ENCODE measurements around the gene USP31. TPM values are rescaled to one million over a fixed set of nuclear protein-coding genes. Genes with fewer than 3 reads are reported as not detected.

Gene USP31
- total RNA-seq, 1 experiment from 2014 or later, result 16.1 TPM

DNA sequence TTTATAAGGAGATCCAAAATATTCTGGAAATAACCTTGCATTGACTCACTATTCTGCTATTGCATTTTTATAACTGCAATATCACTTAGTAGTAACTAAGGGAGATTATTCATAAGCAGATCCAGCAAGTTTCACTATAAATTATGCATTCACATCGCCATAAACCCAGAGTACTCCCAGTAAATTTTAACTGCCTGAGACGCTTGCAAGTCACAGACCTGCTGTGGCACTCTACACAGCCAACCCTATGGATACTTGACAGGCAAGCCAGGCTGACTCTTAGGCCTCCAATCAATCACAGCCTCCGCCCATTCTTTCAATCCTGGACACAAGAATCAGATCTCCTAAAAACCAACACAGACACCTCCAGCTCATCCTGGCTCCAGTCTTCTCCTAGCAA, 28.2 kb downstream of the USP31 start:
- H3K9ac ChIP-seq (ENCODE audit: extremely low read depth, insufficient read length, low read length), result no peak overlapping the region
- H3K23me2 ChIP-seq (ENCODE audit: insufficient read length, low read depth, low read length, poor library complexity, severe bottlenecking), result no peaks in the 10 kb centered on the region
- no peaks in the 10 kb centered on the region for H3K9me3 Mint-ChIP-seq
- H2AFZ ChIP-seq (ENCODE audit: low read length), result no peak overlapping the region
- no peaks in the 10 kb centered on the region for H3K27me3 Mint-ChIP-seq (ENCODE audit: low read depth)
- H4K8ac ChIP-seq (replicated peaks; ENCODE audit: insufficient read length, low read depth, low read length), result no peak overlapping the region
- peaks cover 15% of the 10 kb centered on the region; the same call in 1 of the 2 replicates for H3K79me2 ChIP-seq (ENCODE audit: insufficient read depth, low read length)
- no peaks in the 10 kb centered on the region for H3K9me3 ChIP-seq (ENCODE audit: control insufficient read depth, low read depth, low read length)
- H3K4me1 ChIP-seq (ENCODE audit: insufficient read depth, low read length), result peaks cover 3% of the 10 kb centered on the region; the same call in 1 of the 2 replicates
- peaks cover 49 to 55% of the 10 kb centered on the region in 2 experiments for H3K4me1 Mint-ChIP-seq
- no peak overlapping the region for H3K4me2 ChIP-seq (ENCODE audit: insufficient read depth, insufficient read length, low read length)
- no peaks in the 10 kb centered on the region for H3K27me3 ChIP-seq (ENCODE audit: insufficient read depth, low read length)
- H3T11ph ChIP-seq (ENCODE audit: low read length), result no peak overlapping the region
- DNase-seq, result no peak
- no peak overlapping the region for H2BK120ac ChIP-seq (ENCODE audit: low read depth, low read length, poor library complexity, severe bottlenecking)
- H3K18ac ChIP-seq (ENCODE audit: insufficient read length, low read depth, low read length), result no peak overlapping the region
- H4K20me1 ChIP-seq (ENCODE audit: control insufficient read depth, insufficient read depth, insufficient read length), result no peaks in the 10 kb centered on the region
- H3K4me3 Mint-ChIP-seq, result peak overlapping the region in 1 of 2 experiments; percentile 13; a peak in 1 of 5 replicates
- no peak overlapping the region for H4K91ac ChIP-seq (ENCODE audit: insufficient read length, low read depth, low read length)
- no peak overlapping the region for H4K5ac ChIP-seq (ENCODE audit: insufficient read length, low read depth, low read length)
- H3K23ac ChIP-seq (ENCODE audit: insufficient read length, low read depth, low read length), result no peak overlapping the region
- no peak overlapping the region for H2BK15ac ChIP-seq (ENCODE audit: low read depth, low read length)
- H2AK5ac ChIP-seq (ENCODE audit: insufficient read length, low read length), result no peak overlapping the region
- no peak overlapping the region for H3K27ac ChIP-seq (ENCODE audit: insufficient read length, low read depth, low read length)
- TF ChIP-seq, protein P1, sequence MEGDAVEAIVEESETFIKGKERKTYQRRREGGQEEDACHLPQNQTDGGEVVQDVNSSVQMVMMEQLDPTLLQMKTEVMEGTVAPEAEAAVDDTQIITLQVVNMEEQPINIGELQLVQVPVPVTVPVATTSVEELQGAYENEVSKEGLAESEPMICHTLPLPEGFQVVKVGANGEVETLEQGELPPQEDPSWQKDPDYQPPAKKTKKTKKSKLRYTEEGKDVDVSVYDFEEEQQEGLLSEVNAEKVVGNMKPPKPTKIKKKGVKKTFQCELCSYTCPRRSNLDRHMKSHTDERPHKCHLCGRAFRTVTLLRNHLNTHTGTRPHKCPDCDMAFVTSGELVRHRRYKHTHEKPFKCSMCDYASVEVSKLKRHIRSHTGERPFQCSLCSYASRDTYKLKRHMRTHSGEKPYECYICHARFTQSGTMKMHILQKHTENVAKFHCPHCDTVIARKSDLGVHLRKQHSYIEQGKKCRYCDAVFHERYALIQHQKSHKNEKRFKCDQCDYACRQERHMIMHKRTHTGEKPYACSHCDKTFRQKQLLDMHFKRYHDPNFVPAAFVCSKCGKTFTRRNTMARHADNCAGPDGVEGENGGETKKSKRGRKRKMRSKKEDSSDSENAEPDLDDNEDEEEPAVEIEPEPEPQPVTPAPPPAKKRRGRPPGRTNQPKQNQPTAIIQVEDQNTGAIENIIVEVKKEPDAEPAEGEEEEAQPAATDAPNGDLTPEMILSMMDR (conservative IDR thresholded peaks at IDR 0.05), result no peak
- no peaks in the 10 kb centered on the region for H3K36me3 Mint-ChIP-seq (ENCODE audit: insufficient read depth in 1 of 3, low read depth in 3 of 3)
- H3K27ac Mint-ChIP-seq, result peak overlapping the region in 1 of 3 experiments; percentile 20; a peak in 2 of 7 replicates
- H3K4ac ChIP-seq (ENCODE audit: low read depth, low read length), result no peak overlapping the region
- H2BK20ac ChIP-seq (ENCODE audit: low read depth, low read length, poor library complexity, severe bottlenecking), result no peak overlapping the region
- no peak overlapping the region for H2BK5ac ChIP-seq (ENCODE audit: insufficient read length, low read length)
- no peak overlapping the region for H3K14ac ChIP-seq (ENCODE audit: insufficient read depth, low read length)
- H2BK12ac ChIP-seq (ENCODE audit: insufficient read length, low read depth, low read length), result no peak overlapping the region
- peaks cover 10% of the 10 kb centered on the region for H3K79me1 ChIP-seq (ENCODE audit: insufficient read depth, low read depth, low read length, poor library complexity, severe bottlenecking)
- WGBS (ENCODE audit: extremely low coverage, insufficient read length, low lambda C conversion rate), result no CpG with 5 or more reads among the region's 3 CpGs
- no peak overlapping the region for H3K56ac ChIP-seq (ENCODE audit: insufficient read length, low read depth, low read length)

All from H9 (cell line).